Prostate gland (tissue), 2 donors: ENCODE results near the gene GRID1.

Experiments used
- POLR2A ChIP-seq: fragments of 450-650 bp; IDR thresholded peaks from one replicate; pipeline ENCODE4 v1.6.1; 2016; ENCODE audit warnings: antibody characterized with exemption, mild to moderate bottlenecking
- TF ChIP-seq, protein P1 (sequence below), 4 experiments: fragments of 200-600 bp in 2 of 4; fragments of 450-650 bp in 2 of 4; sonication (generic) in 2 of 4; IDR thresholded peaks; 1 replicate in 3 of 4; 2 replicates in 1 of 4; pipeline ENCODE4 v1.5.1; 2016 to 2019; ENCODE audit warnings: antibody characterized with exemption in 4 of 4, mild to moderate bottlenecking in 2 of 4, moderate library complexity in 2 of 4

DNA sequence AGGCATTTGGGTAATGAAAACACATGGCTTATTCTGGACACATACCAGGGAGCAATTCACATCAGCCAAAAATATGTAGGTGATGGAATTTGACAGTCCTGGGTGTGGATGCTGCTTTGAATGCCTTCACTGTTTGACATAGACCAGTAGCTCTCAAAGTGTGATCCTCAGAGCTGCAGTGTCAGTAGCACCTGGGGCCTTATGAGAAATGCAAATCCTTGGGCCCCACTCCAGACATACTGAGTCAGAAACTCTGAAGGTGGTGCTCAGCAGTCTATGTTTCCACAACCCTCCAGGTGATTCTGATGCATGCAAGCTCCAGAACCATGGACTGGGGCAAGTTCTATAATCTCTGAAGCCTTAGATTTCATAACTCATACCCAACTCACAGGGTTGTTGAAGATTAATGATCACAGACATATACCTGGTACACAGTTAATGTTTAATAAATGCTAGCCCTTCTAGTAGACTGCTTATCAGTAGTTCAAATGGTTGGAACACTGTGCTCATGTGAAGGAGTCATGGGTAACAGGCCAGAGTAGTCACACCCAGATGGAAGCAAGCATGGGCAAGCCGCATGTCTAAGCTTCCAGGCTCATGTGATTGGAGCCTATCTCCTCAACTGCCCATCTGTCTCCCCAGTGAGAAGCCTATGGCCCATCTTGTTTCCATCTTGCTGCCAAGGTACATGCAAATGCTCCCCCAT is 715.7 kb downstream of the GRID1 start:
- TF ChIP-seq POLR2A = no peak
- TF ChIP-seq, protein P1, sequence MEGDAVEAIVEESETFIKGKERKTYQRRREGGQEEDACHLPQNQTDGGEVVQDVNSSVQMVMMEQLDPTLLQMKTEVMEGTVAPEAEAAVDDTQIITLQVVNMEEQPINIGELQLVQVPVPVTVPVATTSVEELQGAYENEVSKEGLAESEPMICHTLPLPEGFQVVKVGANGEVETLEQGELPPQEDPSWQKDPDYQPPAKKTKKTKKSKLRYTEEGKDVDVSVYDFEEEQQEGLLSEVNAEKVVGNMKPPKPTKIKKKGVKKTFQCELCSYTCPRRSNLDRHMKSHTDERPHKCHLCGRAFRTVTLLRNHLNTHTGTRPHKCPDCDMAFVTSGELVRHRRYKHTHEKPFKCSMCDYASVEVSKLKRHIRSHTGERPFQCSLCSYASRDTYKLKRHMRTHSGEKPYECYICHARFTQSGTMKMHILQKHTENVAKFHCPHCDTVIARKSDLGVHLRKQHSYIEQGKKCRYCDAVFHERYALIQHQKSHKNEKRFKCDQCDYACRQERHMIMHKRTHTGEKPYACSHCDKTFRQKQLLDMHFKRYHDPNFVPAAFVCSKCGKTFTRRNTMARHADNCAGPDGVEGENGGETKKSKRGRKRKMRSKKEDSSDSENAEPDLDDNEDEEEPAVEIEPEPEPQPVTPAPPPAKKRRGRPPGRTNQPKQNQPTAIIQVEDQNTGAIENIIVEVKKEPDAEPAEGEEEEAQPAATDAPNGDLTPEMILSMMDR (IDR thresholded peaks at IDR 0.05) = no peak
